A204.1 (cell line): ENCODE results near the gene IL17RD.
"Not testable (repeated sequence)": the region's sequence is repeated elsewhere in the genome, so short reads cannot be mapped to it uniquely, and the experiment has no call there.

ENCODE experiments used
- FAIRE-seq: peaks from 2 replicates; lab custom pipeline; 2012; peaks lifted over from hg19 to GRCh38; lab: Jason Lieb, UNC

IL17RD gene

DNA sequence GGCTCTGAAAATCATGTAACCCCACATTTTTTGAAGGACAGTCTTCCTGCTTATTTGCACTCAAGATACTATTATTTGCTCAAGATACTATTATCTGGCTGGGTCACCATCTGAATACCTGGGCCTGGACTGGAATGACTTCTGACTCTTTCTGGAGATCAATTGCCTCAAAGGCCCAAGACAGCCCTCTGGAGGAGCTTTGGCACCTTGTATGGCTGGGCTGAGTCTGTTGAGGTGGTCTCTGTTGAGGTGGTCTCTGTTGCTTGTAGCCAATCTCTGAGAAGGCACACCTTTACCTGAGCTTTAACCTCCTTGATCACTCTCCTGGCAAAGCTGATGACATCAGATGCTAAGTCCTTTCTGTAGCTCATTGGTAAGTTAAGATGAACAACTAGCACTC, 71.7 kb downstream of the IL17RD start:
- FAIRE-seq = no peak

DNA sequence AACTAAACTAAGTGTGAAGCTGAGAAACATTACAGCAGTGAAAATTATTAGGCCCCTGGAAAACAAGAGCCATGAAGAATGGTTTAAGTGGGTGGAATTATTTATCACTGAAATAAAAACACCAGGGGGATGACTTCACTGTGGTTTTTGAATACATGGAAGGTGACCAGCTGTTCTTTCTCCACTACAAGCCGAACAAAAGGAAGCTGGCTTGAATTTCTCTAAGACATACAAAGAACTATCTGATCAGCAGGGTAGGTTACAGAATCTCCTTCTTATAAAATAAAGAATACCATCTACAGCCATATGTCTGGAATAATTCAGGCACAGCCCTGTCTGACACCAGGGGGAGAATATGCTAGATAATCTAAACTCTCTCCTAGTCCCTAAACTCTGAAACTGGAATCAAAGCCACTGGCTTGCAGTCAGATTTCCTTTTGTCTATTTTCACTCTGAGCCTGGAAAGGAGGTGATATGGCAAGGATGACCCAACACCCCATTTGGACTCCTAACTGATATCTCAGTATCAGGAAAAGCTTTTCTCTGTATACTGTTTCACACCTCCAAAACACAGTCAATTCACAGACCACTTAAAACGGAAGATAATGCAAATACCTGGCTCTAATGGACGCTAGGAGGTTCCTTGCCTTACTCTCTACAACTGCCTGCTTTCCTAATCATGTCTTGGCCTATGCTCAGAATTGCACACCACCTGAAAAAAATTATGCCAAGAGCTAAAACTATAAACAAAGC, 73.5 kb downstream of the IL17RD start:
- no peak for FAIRE-seq

GRCh38 chr3:57089043-57089442, 76.1 kb downstream of the IL17RD start:
- no peak for FAIRE-seq

GRCh38 chr3:57088503-57088902, 76.7 kb downstream of the IL17RD start:
- FAIRE-seq = no peak

DNA sequence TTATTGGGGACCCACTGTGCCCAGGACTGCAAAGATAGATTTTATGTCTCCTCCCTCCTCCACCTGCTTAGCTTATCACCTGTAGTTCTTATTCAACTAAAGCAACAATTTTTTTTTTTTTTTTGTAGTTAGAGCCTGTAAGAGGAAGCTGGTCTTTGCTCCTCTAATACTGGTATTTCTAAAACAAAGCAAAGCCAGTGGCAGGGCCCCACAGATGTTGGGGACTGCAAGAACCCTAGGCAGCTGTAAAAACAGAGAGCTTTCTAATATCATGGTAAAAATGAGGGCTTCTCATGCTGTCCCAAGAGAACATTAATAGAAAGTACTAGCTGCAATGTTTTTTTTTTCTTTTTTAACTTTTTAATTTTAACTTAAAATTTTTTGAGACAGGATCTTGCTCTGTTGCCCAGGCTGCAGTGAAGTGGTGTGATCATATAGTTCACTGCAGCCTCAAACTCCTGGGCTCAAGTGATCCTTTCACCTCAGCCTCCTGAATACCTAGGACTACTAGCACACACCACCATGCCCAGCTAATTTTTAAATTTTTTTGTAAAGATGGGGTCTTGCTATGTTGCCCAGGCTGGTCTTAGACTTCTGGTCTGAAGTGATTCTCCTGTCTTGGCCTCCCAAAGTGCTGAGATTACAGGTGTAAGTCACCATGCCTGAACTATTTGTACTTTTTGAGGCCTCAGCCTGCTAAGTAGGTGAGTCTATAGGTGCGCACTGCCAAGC, 77.6 kb downstream of the IL17RD start:
- FAIRE-seq = no peak

GRCh38 chr3:57086201-57086600, 79.0 kb downstream of the IL17RD start:
- no peak for FAIRE-seq

DNA sequence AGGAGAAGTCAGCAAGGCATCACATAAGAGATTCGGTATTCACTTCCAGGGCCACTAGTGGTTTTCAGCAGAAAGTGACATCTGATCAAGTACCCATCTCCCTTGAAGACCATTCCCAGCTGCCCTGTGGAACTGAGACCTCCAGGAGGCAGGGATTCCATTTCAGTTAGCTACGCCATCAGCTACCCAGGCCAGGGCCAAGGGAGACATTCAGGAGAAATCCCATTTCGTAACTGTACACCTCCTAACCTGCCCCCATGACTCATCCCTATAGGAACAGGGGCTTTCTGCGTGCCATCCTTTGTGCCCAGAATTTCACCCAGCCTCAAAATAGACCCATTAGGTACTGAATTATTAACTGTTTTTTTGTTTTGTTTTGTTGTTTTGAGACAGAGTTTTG, 79.9 kb downstream of the IL17RD start:
- no peak for FAIRE-seq

GRCh38 chr3:57083266-57083995, 81.7 kb downstream of the IL17RD start:
- FAIRE-seq = not testable (repeated sequence)

DNA sequence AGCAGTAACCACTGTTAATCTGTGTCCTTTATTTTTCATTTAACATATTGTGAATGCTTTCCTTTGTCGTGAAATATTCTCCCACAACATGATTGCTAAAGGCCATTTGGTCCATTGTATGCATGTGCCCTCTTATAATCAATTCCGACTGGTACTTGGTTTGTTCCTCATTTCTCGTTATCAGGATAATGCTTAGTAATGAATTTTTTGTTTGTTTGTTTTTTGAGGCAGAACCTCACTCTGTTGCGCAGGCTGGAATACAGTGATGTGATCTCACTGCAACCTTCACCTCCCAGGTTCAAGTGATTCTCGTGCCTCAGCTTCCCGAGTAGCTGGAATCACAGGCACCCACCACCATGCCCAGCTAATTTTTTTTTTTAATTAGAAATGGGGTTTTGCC, 82.7 kb downstream of the IL17RD start:
- no peak for FAIRE-seq

- FAIRE-seq = no peak
Observed at GRCh38 chr3:57081173-57081572, 84.0 kb downstream of the IL17RD start.

GRCh38 chr3:57080171-57080570, 85.0 kb downstream of the IL17RD start:
- no peak for FAIRE-seq

DNA sequence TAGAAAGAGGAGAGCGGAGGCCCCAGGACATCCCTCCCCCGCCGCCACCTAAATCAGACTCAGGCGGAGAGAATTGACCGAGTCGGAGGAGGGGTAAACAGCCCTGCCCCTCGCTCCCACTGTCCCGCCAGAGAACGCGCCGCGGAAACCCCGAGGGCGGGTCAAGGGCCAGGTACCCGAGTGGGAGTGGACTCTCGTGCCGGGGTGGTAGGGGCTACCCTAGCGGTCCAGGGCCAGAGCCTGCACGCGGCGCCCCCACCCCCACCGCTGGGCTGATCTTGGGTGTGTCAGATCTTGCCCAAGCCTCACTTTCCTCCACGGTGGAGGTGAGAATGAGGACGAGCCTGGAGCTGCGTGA, 85.7 kb downstream of the IL17RD start:
- FAIRE-seq = no peak

DNA sequence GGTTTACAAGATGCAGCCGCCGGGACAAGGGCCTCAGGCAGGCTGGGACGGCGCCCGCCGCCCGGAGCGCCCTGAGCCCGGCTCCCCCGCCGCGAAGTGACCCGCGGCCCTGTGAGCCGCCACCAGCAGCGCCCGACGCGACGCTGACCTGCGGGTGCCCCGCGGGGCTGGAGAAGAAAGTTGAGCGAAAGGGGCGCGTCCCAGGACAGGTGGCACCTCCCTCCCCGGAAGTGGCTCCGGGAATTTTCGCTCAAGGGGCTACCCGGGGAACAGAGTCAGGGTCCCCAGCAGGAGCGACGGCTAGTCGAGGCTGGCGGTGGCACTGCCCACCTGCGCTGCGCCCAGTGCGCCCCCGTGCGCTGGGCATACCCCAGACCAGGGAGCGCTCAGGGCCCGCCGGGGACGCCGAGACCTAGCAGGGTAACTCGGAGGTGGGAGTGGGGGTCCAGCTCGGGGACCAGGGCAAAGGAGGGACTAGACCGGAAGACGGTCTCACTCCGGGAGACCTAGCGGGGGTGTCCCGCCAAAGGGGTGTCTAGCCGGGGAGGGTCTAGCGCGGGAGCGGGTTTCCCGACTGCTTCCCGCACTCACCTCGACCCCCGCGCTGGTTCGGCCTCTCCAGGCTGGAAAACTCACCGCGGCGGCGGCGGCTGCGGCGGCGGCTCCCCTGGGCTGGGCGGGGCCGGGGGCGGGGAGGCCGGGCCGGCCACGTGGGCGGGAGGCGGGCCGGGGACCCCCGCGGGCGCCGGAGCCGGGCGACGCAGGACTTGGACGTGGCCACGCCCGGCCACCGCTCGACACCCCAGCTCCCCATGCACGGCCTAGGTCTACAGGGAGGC, 86.3 kb downstream of the IL17RD start:
- no peak for FAIRE-seq

DNA sequence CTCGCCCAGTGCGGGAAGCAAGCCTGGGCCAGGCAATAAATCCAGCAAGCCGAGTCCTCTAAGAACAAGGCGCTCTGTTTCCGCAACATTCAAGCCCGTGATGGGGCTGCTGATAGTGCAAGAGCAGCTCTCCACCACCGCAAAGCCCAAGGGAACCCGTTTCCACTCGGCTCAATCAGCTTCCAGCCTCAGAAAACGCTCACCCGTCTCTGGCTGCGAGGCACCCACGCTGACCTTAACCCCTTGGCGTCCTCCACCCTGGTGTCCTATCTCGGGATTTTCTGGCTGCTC, 86.9 kb downstream of the IL17RD start:
- no peak for FAIRE-seq

DNA sequence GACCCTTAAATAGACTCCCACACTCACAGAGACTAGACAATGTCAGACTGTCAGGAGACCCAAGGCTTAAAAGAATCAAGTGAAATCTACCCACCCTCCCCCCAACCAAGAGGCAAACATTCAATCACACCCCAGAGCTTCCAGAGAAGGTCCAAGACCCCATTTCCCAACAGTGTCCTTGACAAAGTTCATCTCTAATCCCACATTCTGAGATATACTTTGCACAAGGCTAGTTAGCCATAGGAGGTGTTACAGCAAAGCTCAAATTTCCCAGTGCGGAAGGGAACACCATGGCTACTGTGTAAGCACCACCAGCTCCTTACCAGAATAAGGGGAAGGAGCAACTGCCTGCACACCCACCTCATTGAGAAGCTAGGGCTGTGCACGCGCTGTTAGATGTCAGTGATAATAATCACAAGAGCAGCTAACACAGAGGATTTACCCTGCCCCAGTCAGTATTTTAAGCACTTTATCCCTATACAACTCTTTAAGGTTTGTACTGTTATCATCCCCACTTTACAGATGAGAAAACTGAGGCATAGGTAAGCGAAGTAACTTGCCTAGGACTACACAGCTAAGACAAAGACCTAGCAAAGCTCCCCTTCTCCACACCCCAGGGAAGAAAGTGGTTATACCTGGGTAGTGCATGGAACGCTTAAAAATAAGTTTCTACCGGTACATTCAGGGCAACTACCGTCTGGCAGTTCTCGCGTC, 87.4 kb downstream of the IL17RD start:
- FAIRE-seq = no peak

GRCh38 chr3:57076422-57076951, 88.7 kb downstream of the IL17RD start:
- FAIRE-seq = no peak

GRCh38 chr3:57074135-57074534, 91.0 kb downstream of the IL17RD start:
- no peak for FAIRE-seq

- FAIRE-seq = no peak
Observed at GRCh38 chr3:57073628-57074027, 91.5 kb downstream of the IL17RD start.

GRCh38 chr3:57069503-57069902, 95.7 kb downstream of the IL17RD start:
- FAIRE-seq = no peak

GRCh38 chr3:57068437-57069089, 96.6 kb downstream of the IL17RD start:
- no peak for FAIRE-seq

GRCh38 chr3:57066471-57066870, 98.7 kb downstream of the IL17RD start:
- FAIRE-seq = no peak
